ENCODE data around the gene KIF1A. TPM values are rescaled to one million over a fixed set of nuclear protein-coding genes. Genes with fewer than 3 reads are reported as not detected.

KIF1A gene
- total and polyA plus RNA-seq, 3 experiments from 2014 or later: 1.6 to 1.8 TPM; not detected in 1

DNA sequence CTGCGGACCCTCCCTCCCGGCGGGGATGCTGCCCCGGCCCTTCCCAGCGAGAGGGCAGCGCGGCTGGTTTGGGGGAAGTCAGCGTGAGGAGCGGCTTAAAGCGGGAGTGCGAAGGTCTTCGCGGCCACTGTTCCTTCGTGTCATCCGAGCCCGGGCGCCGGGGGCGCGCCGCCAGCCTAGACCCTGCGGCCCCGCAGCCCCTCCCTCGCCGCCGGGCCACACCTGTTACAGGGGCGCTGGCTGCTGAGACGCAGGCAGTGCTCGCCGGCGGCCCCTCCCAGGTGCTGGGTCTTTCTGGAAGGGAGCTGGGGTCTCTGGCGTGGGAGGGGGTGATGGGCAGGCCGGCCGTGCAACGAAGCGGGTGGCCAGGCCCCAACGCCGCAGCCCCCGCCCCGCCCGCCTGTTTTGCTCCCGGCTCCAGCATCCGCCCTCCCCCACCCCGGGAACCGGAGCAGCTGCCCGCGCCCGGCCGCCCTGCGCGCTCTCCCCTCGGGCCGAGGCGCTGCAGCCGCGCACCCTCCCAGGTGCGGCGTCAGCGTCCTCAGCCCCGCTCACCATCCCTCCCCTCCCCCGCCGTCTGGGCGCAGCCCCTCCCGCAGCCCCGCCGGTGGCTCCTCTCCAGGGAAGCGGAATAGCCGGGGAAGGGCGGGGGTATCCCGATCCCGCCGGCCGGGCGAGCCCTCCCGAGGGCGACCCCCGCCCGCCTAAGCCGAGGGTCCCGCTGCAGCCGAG lies 727 bp downstream of the KIF1A start:
- peaks cover 12% of the 10 kb centered on the region for H3K27me3 ChIP-seq (ENCODE audit: insufficient read depth, low read length, poor library complexity, severe bottlenecking)
- H3K27ac ChIP-seq (ENCODE audit: low read depth, low read length): no peak overlapping the region
- ChIA-PET POLR2A (no interaction called here), CTCF (no interaction called here)
- peaks cover 45% of the 10 kb centered on the region in 2 donors for H3K27me3 Mint-ChIP-seq
- H3K36me3 Mint-ChIP-seq: peaks cover 0 to 1% (median 1%) of the 10 kb centered on the region in 3 donors
- H3K9me3 ChIP-seq (ENCODE audit: low read length): no peaks in the 10 kb centered on the region
- H3K9me3 Mint-ChIP-seq: peaks cover 1 to 8% (median 5%) of the 10 kb centered on the region in 5 donors
- H3K4me3 Mint-ChIP-seq: no peak overlapping the region
- no peaks in the 10 kb centered on the region for H3K36me3 ChIP-seq (ENCODE audit: insufficient read depth, low read length)
- no peak overlapping the region for H3K4me3 ChIP-seq (ENCODE audit: low read length)
- no peak overlapping the region for H3K27ac Mint-ChIP-seq
- no peak for DNase-seq
- H3K4me1 Mint-ChIP-seq: peaks cover 7 to 11% (median 9%) of the 10 kb centered on the region in 3 donors
- no peaks in the 10 kb centered on the region for H3K4me1 ChIP-seq (ENCODE audit: insufficient read depth, low read length)

DNA sequence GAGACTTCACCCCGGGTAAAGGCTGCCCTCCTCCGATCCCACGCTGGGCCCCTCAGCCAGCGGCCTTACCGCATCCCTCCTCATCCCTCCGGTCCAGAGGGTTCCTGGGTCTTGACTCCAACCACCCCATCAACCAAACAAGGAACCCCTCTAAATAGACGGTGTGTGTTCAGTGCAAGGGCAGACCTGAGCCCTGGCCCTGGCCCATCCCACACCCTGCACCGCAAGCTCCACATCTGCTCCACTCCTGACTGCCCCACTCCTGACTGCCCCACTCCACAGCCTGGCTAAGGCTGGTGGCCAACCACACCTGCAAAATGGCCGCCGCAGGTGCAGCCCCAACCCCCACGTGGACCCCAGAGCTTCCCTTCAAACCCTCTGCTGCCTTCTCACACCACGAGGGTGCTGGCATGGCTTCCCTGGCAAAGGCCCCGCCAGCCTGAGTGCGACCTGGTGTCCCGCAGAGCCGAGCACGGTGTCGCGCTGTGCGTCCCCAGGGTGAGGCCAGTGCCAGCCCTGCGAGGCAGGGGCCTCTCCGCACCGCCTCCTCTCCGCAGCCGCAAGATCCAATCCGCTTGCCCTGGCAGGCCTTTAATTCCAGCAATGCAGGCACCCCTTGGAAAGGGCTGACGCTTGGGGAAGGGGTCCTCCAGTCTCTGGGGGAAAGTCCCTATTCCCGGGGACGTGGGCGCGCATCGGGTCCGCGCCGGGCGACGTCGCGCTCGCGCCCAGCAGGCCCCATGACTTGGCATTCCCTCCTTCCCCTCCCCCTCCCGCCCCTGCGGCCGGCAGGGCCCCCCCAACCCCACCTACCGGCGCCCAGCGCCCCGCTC lies 1.5 kb downstream of the KIF1A start:
- peaks cover 7 to 11% (median 9%) of the 10 kb centered on the region in 3 donors for H3K4me1 Mint-ChIP-seq
- CTCF ChIA-PET: no interaction called here
- Histone ChIP-seq H3K36me3 (ENCODE audit: insufficient read depth, low read length) (no peaks in the 10 kb centered on the region), H3K4me3 (ENCODE audit: low read length) (no peak overlapping the region), H3K27me3 (ENCODE audit: insufficient read depth, low read length, poor library complexity, severe bottlenecking) (peaks cover 6% of the 10 kb centered on the region), H3K4me1 (ENCODE audit: insufficient read depth, low read length) (no peaks in the 10 kb centered on the region), H3K27ac (ENCODE audit: low read depth, low read length) (no peak overlapping the region), H3K9me3 (ENCODE audit: low read length) (no peaks in the 10 kb centered on the region)
- H3K27ac Mint-ChIP-seq: peak overlapping the region in 1 of 8 donors; percentile 52
- POLR2A ChIA-PET: no interaction called here
- H3K4me3 Mint-ChIP-seq: peak overlapping the region in 4 of 7 donors; percentile 26 to 76 (median 43)
- H3K9me3 Mint-ChIP-seq: peaks cover 2 to 6% (median 5%) of the 10 kb centered on the region in 5 donors
- DNase-seq: no peak
- peaks cover 39 to 42% of the 10 kb centered on the region in 2 donors for H3K27me3 Mint-ChIP-seq
- peaks cover 0 to 6% (median 0%) of the 10 kb centered on the region in 3 donors for H3K36me3 Mint-ChIP-seq

DNA sequence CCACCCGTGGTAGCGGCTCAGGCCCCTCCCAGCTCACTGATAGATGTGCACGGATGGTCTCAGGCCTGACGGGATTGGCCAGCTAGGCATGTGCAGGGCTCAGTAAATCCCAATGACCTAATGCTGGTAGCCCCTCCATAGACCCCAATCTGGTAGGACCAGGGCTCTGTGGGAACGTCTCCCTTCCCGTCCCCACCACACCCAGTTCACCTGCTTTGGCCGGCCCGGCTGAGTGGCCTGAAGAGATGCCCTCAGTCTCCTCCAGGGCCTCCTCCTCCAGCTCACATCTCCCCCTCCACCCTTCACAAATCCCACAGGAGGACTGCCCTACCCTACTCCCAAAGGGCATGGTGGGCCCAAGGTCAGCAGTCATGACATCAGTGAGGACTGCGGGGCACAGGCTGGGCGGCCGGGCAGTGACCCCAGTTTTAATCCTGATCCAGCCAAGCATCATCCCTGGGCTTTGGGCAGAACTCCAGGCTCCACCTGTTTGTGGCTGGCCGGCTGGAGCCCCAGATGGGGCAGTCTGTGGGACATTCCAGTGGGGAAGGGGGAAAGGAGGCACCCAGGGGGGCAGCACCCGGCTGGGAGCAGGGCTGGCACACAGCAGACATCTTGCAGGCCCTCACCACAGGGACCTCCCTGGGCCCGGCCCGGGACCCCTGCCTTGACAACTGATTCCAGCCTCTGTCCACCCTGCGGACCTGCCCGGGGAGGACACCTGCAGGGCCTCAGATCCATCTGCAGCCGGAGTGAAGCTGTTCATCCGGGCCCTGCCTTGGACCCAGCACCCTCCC lies 2.3 kb downstream of the KIF1A start:
- ChIA-PET CTCF (no interaction called here), POLR2A (no interaction called here)
- no peak overlapping the region for H3K4me3 ChIP-seq (ENCODE audit: low read length)
- Mint-ChIP-seq H3K27ac (peak overlapping the region in 1 of 8 donors; percentile 69), H3K4me1 (peaks cover 7 to 11% (median 9%) of the 10 kb centered on the region in 3 donors), H3K9me3 (peaks cover 0 to 5% (median 2%) of the 10 kb centered on the region in 5 donors), H3K27me3 (peaks cover 31 to 34% of the 10 kb centered on the region in 2 donors), H3K36me3 (peaks cover 0 to 6% (median 0%) of the 10 kb centered on the region in 3 donors), H3K4me3 (no peak overlapping the region)
- H3K36me3 ChIP-seq (ENCODE audit: insufficient read depth, low read length): no peaks in the 10 kb centered on the region
- no peaks in the 10 kb centered on the region for H3K4me1 ChIP-seq (ENCODE audit: insufficient read depth, low read length)
- H3K27me3 ChIP-seq (ENCODE audit: insufficient read depth, low read length, poor library complexity, severe bottlenecking): peaks cover 3% of the 10 kb centered on the region
- no peaks in the 10 kb centered on the region for H3K9me3 ChIP-seq (ENCODE audit: low read length)
- H3K27ac ChIP-seq (ENCODE audit: low read depth, low read length): no peak overlapping the region
- no peak for DNase-seq

DNA sequence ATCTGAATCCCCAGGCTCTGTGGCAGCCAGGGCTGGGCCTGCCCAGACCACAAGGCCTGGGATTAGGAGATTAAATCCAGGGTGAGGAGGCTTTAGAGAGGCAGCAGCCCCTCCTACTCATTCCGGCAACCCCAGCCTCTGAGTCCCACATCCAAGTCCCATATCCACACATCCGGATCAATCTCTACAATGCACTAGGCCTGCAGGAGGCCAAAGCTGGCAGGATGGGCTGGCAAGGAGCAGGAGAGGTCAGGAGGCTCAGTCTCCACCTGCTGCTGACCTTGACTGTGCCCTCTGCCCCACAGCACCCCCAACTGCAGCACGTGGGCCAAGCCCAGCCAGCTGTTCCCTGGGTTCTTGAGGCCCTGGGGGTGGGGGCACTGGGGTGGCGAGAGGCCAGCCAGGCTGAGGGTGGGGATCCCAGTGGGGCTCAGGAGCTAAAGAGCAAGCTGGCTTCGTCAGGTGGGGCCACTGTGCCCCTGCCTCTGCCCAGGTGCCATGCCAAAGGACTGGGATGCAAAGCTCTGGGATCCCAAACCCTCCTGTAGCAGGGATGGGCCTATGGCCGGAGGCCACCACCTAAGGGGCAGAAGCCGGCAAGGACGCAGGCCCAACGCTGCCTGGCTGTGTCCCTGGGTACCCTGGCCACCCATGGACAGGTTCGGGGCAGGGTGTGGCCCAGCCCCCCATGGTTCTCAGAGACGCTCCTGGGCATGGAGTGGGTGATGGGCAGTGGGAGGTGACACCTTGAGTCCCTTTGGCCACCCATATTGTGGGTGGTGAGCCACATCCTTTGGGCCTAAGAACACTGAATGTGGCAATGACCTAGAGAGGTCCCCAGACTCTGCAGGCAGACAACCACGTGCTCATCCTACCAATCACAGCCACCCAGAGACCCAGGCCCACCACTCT lies 3.2 kb downstream of the KIF1A start:
- POLR2A ChIA-PET: no interaction called here
- peaks cover 0 to 5% (median 2%) of the 10 kb centered on the region in 5 donors for H3K9me3 Mint-ChIP-seq
- no peak overlapping the region for H3K27ac Mint-ChIP-seq
- no peaks in the 10 kb centered on the region for H3K36me3 ChIP-seq (ENCODE audit: insufficient read depth, low read length)
- no peaks in the 10 kb centered on the region for H3K27me3 ChIP-seq (ENCODE audit: insufficient read depth, low read length, poor library complexity, severe bottlenecking)
- CTCF ChIA-PET: no interaction called here
- peaks cover 0 to 6% (median 0%) of the 10 kb centered on the region in 3 donors for H3K36me3 Mint-ChIP-seq
- peaks cover 5 to 11% (median 6%) of the 10 kb centered on the region in 3 donors for H3K4me1 Mint-ChIP-seq
- H3K4me3 ChIP-seq (ENCODE audit: low read length): no peak overlapping the region
- no peaks in the 10 kb centered on the region for H3K4me1 ChIP-seq (ENCODE audit: insufficient read depth, low read length)
- H3K27ac ChIP-seq (ENCODE audit: low read depth, low read length): no peak overlapping the region
- DNase-seq: no peak
- peaks cover 22 to 27% of the 10 kb centered on the region in 2 donors for H3K27me3 Mint-ChIP-seq
- H3K4me3 Mint-ChIP-seq: peak overlapping the region in 2 of 7 donors; percentile 20 to 51
- no peaks in the 10 kb centered on the region for H3K9me3 ChIP-seq (ENCODE audit: low read length)

DNA sequence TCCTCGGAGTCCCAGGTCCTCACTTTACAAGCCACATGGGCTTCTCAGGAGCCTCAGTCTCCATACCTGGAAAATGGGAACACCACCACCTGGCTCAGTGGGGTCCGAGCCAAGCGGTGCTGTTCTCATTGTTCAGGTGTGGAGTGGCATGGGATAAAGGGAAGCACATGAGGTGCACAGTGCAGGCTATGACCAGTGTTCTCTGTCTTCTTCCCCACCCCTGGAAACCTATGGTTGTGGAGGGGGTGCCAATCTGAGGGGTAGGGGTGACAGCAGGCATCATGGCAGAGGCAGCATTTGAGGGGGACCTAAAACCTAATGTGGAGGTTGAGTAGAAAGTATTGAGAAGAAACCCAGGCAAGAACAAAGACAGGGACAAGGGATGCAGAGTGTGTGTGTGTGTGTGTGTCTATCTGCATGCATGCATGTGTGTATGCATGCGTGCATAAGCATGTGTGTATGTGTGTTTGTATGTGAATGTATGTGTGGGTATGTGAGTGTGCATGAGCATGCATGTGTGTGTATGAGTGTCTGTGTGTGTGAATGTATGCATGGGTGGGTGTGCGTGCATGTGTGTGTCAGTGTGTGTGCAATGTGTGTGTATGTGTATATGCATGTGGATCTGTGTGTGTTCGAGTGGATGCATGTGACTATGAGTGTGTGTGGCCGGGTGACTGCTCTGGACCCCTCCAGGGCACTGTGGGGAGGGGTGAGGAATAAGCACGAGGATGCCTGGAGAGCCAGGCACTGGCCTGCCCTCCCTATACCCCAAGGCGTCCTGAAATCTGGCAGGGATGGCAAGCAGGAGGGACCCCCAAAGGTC lies 4.0 kb downstream of the KIF1A start:
- Mint-ChIP-seq H3K4me3 (peak overlapping the region in 1 of 7 donors; percentile 20), H3K27me3 (peaks cover 14 to 20% of the 10 kb centered on the region in 2 donors), H3K27ac (no peak overlapping the region), H3K36me3 (peaks cover 0 to 6% (median 0%) of the 10 kb centered on the region in 3 donors), H3K4me1 (peaks cover 0 to 5% (median 0%) of the 10 kb centered on the region in 3 donors), H3K9me3 (peaks cover 0 to 9% (median 2%) of the 10 kb centered on the region in 5 donors)
- H3K27me3 ChIP-seq (ENCODE audit: insufficient read depth, low read length, poor library complexity, severe bottlenecking): no peaks in the 10 kb centered on the region
- H3K4me3 ChIP-seq (ENCODE audit: low read length): no peak overlapping the region
- no peak overlapping the region for H3K27ac ChIP-seq (ENCODE audit: low read depth, low read length)
- no peaks in the 10 kb centered on the region for H3K4me1 ChIP-seq (ENCODE audit: insufficient read depth, low read length)
- no peak for DNase-seq
- POLR2A ChIA-PET: no interaction called here
- CTCF ChIA-PET: no interaction called here
- H3K36me3 ChIP-seq (ENCODE audit: insufficient read depth, low read length): no peaks in the 10 kb centered on the region
- H3K9me3 ChIP-seq (ENCODE audit: low read length): no peaks in the 10 kb centered on the region

DNA sequence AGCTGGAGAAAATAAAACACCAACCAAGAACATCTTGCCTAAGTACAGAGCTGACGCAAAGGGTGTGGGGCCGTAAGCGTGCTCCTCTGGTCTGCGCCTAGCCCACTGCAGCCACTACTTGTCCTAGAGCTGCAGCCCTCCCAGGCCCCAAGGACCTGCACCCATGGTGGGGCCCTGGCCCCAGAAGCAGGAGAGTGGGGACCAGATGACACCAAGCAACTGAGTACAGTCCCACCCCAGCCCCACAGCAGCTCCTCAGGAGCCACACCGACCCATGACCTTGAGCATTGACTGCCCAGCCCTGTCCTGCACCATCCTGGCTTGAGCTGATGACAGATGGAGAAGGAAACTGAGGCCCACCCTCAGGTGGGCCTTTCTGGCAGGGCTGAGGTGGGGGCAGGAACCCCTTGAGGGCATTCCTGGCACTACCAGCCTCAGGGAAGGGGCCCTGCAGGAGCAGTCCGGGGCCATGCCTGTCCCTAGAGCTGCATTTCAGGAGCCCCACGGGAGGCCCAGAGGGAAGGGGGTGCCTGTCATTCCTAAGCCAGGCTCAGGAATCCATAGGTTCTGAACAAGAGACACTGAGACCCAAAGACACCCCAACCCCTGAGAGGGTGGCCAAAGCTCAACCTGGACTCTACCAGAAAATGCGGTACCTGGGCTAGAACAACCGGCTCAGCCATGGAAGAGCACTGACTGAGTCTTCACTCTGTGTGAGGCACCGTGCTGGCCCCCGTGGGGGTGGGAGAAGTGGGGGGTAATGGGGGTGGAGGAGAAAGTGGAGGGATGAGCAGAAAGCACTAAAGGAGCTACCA lies 4.9 kb downstream of the KIF1A start:
- H3K9me3 ChIP-seq (ENCODE audit: low read length): no peaks in the 10 kb centered on the region
- H3K4me3 ChIP-seq (ENCODE audit: low read length): no peak overlapping the region
- ChIA-PET POLR2A (no interaction called here), CTCF (no interaction called here)
- Mint-ChIP-seq H3K36me3 (peaks cover 0 to 6% (median 0%) of the 10 kb centered on the region in 3 donors), H3K4me1 (peaks cover 0 to 5% (median 0%) of the 10 kb centered on the region in 3 donors), H3K4me3 (no peak overlapping the region), H3K27me3 (peaks cover 14 to 20% of the 10 kb centered on the region in 2 donors), H3K27ac (no peak overlapping the region), H3K9me3 (peaks cover 0 to 9% (median 2%) of the 10 kb centered on the region in 5 donors)
- H3K36me3 ChIP-seq (ENCODE audit: insufficient read depth, low read length): no peaks in the 10 kb centered on the region
- no peak for DNase-seq
- H3K27me3 ChIP-seq (ENCODE audit: insufficient read depth, low read length, poor library complexity, severe bottlenecking): no peaks in the 10 kb centered on the region
- no peaks in the 10 kb centered on the region for H3K4me1 ChIP-seq (ENCODE audit: insufficient read depth, low read length)
- H3K27ac ChIP-seq (ENCODE audit: low read depth, low read length): no peak overlapping the region
